Colonic mucosa (tissue), 4 donors: Measurements from ENCODE around the gene SYT3. TPM values are rescaled to one million over a fixed set of nuclear protein-coding genes. Genes with fewer than 3 reads are reported as not detected.
A peak's percentile ranks its signal among the peaks of the same experiment; 100 is the strongest.

Source experiments
- DNase-seq: peaks from one replicate; pipeline ENCODE4 v3.0.0-alpha.2; 2020
- H3K27ac ChIP-seq: fragments of 200-600 bp; one replicate; pipeline ENCODE4 v1.8.0; 2021
- H3K27me3 ChIP-seq: fragments of 200-600 bp; one replicate; pipeline ENCODE4 v1.8.0; 2021
- H3K36me3 ChIP-seq: fragments of 200-600 bp; one replicate; pipeline ENCODE4 v1.8.0; 2021
- H3K4me1 ChIP-seq: fragments of 200-600 bp; one replicate; pipeline ENCODE4 v1.8.0; 2021; ENCODE audit warnings: mild to moderate bottlenecking
- H3K4me3 ChIP-seq: fragments of 200-600 bp; one replicate; pipeline ENCODE4 v1.8.0; 2021
- H3K9ac ChIP-seq, 2 donors: one replicate each; pipeline ENCODE4 v1.7.0; 2013; ENCODE audit warnings: control low read depth in 2 of 2, low read depth in 2 of 2, low read length in 2 of 2
- H3K9me3 ChIP-seq: fragments of 200-600 bp; one replicate; pipeline ENCODE4 v1.8.0; 2021
- intact Hi-C: fragments of 100-400 bp; cut with DNase I; formaldehyde crosslinking; loops from one replicate; pipeline ENCODE4 v1.14.1; 2022
- total RNA-seq, 2 donors: library from RNA; stranded (reverse); fragmentation: NEBNext Ultra II Directional in 1 of 2; extraction: Animal tissue kit (Norgen Biotek cat#: 25700) in 1 of 2; gene quantifications; one replicate each; pipeline ENCODE4 v1.2.1, GENCODE V29; 2021
- TF ChIP-seq, protein P1 (sequence below): fragments of 200-600 bp; IDR thresholded peaks from one replicate; pipeline ENCODE4 v1.8.0; 2022; ENCODE audit warnings: antibody characterized with exemption, mild to moderate bottlenecking
- donor health status: healthy.
- donor health status: DM: no; HTN: no; CAD: no.
- donor health status: DM: no; HTN: no; CAD: no.

The SYT3 gene
- total RNA-seq, 2 donors from 2014 or later, result 0.13 TPM; not detected in 1

DNA sequence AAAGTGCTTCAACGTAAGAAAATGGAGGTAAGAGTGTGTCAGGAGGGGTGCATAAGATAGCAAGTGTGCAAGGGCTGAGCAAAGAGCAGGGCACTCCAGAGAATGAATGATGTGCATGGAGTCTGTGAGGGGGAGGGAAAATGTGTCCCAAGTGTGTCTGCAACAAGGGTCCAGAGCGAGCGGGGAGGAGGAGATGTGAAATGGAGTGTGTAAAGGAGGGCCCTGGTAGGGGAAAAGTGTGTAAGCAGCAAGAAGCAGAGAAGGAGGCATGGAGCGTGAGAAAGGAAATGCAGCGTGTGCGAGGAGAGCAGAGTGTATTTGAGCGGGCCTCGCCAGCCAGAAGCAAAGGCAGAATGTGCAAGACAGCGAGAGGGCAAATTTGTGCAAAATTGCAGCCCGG is 21.3 kb upstream of the SYT3 start:
- DNase-seq, result no peak
- intact Hi-C loops, result no loop called here
- Histone ChIP-seq H3K27ac (no peak overlapping the region), H3K9ac (no peak overlapping the region), H3K36me3 (no peaks in the 10 kb centered on the region), H3K9me3 (no peaks in the 10 kb centered on the region), H3K4me1 (no peaks in the 10 kb centered on the region), H3K27me3 (peaks cover 8% of the 10 kb centered on the region), H3K4me3 (no peak overlapping the region)
- TF ChIP-seq, protein P1, sequence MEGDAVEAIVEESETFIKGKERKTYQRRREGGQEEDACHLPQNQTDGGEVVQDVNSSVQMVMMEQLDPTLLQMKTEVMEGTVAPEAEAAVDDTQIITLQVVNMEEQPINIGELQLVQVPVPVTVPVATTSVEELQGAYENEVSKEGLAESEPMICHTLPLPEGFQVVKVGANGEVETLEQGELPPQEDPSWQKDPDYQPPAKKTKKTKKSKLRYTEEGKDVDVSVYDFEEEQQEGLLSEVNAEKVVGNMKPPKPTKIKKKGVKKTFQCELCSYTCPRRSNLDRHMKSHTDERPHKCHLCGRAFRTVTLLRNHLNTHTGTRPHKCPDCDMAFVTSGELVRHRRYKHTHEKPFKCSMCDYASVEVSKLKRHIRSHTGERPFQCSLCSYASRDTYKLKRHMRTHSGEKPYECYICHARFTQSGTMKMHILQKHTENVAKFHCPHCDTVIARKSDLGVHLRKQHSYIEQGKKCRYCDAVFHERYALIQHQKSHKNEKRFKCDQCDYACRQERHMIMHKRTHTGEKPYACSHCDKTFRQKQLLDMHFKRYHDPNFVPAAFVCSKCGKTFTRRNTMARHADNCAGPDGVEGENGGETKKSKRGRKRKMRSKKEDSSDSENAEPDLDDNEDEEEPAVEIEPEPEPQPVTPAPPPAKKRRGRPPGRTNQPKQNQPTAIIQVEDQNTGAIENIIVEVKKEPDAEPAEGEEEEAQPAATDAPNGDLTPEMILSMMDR, result no peak

GRCh38 chr19:50660088-50660366 is 20.3 kb upstream of the SYT3 start:
- Histone ChIP-seq H3K27ac (no peak overlapping the region), H3K4me1 (no peaks in the 10 kb centered on the region), H3K9me3 (no peaks in the 10 kb centered on the region), H3K4me3 (no peak overlapping the region), H3K27me3 (peaks cover 7% of the 10 kb centered on the region), H3K9ac (no peak overlapping the region), H3K36me3 (no peaks in the 10 kb centered on the region)
- no peak for DNase-seq
- TF ChIP-seq, protein P1, result no peak
- intact Hi-C loops, result no loop called here

DNA sequence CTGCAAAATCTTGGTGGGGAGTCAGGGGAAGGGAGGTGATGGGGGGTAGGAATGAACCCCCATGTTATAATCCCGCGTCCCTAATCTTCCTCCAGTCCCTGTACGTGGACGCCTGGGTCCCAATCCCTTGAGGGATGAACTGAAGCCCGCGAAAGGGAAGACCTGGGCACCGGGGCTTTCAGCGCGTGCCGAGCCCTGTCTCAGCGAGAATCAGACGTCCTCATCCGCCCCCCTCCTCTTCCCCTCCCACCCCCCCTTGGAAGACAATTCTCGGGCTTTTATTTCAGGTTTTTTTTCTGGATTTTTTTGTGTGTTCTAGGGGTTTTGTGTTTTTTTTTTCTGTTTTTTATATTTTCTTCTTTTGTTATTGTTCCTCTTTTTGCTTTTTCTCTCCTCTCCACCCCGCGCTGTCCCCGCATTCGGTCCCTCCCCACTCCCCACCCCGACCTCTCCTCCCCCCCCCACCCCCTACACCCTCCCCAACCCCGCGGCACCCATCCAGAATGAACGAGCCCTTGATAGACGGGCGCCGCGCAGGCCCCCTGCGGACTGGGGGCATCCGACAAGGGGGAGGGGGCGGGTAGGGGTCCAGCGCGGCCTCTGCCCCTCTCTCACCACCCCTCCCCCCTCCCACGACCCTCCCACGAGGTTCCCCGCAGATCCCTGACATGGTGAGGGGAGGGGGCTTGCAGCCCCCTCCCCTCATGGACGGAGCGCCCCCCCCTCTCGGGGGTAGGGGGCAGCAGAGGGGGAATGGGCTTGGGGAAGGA is 19.8 kb upstream of the SYT3 start:
- Histone ChIP-seq H3K4me1 (no peaks in the 10 kb centered on the region), H3K27ac (no peak overlapping the region), H3K36me3 (no peaks in the 10 kb centered on the region), H3K9me3 (no peaks in the 10 kb centered on the region), H3K27me3 (peaks cover 7% of the 10 kb centered on the region), H3K4me3 (no peak overlapping the region), H3K9ac (no peak overlapping the region)
- TF ChIP-seq, protein P1, result no peak
- no peak for DNase-seq
- intact Hi-C loops, result no loop called here

DNA sequence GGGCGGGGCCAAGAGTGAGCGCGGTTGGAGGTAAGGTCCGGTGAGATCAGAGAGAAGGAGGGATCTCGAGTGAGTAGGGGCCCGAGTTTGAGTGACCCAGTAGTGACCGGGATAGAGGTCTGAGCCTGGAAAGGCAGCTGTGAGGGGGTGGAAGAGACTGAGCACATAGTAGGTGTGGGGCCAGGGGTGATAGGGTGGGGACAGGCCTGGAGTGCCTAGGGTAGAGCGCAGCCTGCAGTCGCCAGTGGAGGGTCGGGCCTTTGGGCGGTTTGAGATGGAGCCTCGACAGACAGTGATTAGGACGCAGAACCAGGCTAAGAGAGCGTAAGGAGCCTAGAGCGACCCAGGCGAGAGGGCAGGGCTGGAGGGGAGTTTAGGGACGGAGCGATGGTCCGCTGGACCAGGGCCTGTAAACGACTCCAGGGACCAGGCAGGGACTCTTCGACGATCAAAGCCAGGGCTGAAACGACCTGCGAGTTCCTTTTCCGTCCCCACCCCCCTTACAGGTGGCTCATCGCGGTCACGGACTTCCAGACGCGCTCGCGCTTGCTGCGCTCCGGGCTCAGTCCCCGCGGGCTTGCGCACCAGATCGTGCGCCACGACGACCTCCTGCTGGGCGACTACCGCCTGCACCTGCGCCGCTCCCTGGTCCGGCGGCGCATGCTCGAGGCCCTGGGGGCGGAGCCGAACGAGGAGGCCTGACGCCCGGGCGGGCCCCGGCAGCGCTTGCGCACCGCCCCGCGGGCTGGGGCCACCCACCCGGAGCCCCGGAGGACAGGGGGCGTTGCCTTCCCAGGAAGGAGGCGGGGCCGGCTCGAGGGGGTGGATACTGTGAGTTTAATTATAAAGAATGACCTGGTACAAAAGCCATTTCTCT is 19.0 kb upstream of the SYT3 start:
- TF ChIP-seq, protein P1, result no peak
- peak; percentile 49 for DNase-seq
- intact Hi-C loops, result no loop called here
- Histone ChIP-seq H3K9ac (no peak overlapping the region), H3K36me3 (no peaks in the 10 kb centered on the region), H3K4me1 (no peaks in the 10 kb centered on the region), H3K9me3 (no peaks in the 10 kb centered on the region), H3K27ac (no peak overlapping the region), H3K27me3 (peaks cover 7% of the 10 kb centered on the region), H3K4me3 (no peak overlapping the region)

DNA sequence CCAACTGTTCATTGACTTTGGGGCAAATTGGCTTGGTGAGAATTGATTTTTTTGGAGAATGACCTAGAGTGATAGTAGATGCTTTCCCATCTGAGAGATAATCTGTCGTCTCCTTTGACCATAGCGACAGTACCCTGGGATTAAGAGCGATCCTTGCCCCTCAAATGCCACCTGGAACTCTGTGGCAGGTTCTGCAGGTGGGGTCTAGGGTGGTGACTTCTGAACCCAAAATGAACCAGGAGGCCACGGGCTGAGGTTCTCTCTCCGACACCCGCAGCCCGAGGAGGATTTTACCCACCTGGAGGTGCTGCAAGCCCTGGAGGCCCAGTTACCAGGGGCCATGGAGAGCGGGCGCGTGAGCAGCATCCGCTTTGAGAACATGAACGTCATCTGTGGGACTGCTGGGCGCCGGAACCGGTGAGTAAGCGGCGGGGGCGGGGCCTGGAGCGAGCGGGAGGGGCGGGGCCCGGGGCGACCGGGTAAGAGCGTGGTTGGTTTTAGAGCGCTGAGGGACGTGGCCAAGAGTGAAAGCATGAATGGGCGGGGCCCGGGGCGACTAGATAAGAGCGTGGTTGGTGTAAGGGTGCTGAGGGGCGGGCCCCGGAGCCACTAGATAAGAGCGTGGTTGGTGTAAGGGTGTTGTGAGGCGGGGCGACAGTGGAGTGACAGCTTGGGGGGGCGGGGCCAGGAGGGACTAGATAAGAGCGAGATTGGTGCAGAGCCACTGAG is 18.2 kb upstream of the SYT3 start:
- H3K27ac ChIP-seq, result no peak overlapping the region
- no peak overlapping the region for H3K9ac ChIP-seq
- H3K27me3 ChIP-seq, result peaks cover 7% of the 10 kb centered on the region

More for the DNA sequence above, 18.2 kb upstream of the SYT3 start:
- Histone ChIP-seq H3K4me3 (no peak overlapping the region), H3K4me1 (no peaks in the 10 kb centered on the region), H3K36me3 (no peaks in the 10 kb centered on the region), H3K9me3 (no peaks in the 10 kb centered on the region)
- intact Hi-C loops, result no loop called here
- TF ChIP-seq, protein P1, result no peak
- peak; percentile 55 for DNase-seq
